ENCODE data around the gene CADM1.

- TF ChIP-seq POLR2A (IDR thresholded peaks at IDR 0.05) (no peak), EP300 (IDR thresholded peaks at IDR 0.05) (no peak)
These were observed 48.7 kb upstream of the CADM1 start for GRCh38 chr11:115552773-115553438.
